Spleen (tissue), 11 donors: ENCODE results near the gene CSMD2. TPM values are rescaled to one million over a fixed set of nuclear protein-coding genes. Genes with fewer than 3 reads are reported as not detected.

Source experiments
- DNase-seq: peaks from one replicate; pipeline ENCODE4 v3.0.0-alpha.2; 2020
- H3K27ac ChIP-seq, 8 donors: fragments of 200-600 bp; sonication (generic) in 7 of 8; 1 replicate in 4 of 8; 2 replicates in 4 of 8; pipeline versions ENCODE4 v1.5.0 to v1.8.0; 2016 to 2021; ENCODE audit warnings: inconsistent platforms in 4 of 8, mild to moderate bottlenecking in 4 of 8, moderate library complexity in 1 of 8
- H3K27me3 ChIP-seq, 7 donors: fragments of 200-600 bp; sonication (generic) in 6 of 7; replicated peaks in 1 of 7; 1 replicate in 4 of 7; 2 replicates in 3 of 7; pipeline versions ENCODE4 v1.5.0 to v1.8.0; 2016 to 2021; ENCODE audit warnings: inconsistent platforms in 3 of 7, mild to moderate bottlenecking in 1 of 7
- H3K36me3 ChIP-seq, 6 donors: fragments of 200-600 bp; sonication (generic) in 5 of 6; 1 replicate in 4 of 6; 2 replicates in 2 of 6; pipeline versions ENCODE4 v1.5.0 to v1.8.0; 2016 to 2021; ENCODE audit warnings: inconsistent platforms in 2 of 6
- H3K4me1 ChIP-seq, 6 donors: fragments of 200-600 bp; sonication (generic) in 5 of 6; 1 replicate in 3 of 6; 2 replicates in 3 of 6; pipeline versions ENCODE4 v1.5.0 to v1.8.0; 2016 to 2021; ENCODE audit warnings: inconsistent platforms in 3 of 6
- H3K4me3 ChIP-seq, 8 donors: fragments of 200-600 bp; sonication (generic) in 7 of 8; 1 replicate in 4 of 8; 2 replicates in 4 of 8; pipeline versions ENCODE4 v1.5.0 to v1.8.0; 2016 to 2021; ENCODE audit warnings: inconsistent platforms in 4 of 8, mild to moderate bottlenecking in 4 of 8, moderate library complexity in 2 of 8
- H3K9me3 ChIP-seq, 8 donors: fragments of 200-600 bp; sonication (generic) in 7 of 8; 1 replicate in 4 of 8; 2 replicates in 4 of 8; pipeline versions ENCODE4 v1.5.0 to v1.8.0; 2016 to 2021; ENCODE audit warnings: inconsistent platforms in 4 of 8
- CTCF ChIP-seq, 11 experiments: fragments of 200-600 bp in 7 of 11; fragments of 450-650 bp in 4 of 11; sonication (generic) in 4 of 11; IDR thresholded peaks in 8 of 11; conservative IDR thresholded peaks in 3 of 11; 1 replicate in 7 of 11; 2 replicates in 4 of 11; pipeline versions ENCODE4 v1.4.0 to v1.8.0; 2016 to 2021; ENCODE audit warnings: antibody characterized with exemption in 11 of 11, inconsistent platforms in 4 of 11, mild to moderate bottlenecking in 1 of 11
- POLR2A ChIP-seq, 3 donors: fragments of 450-650 bp; IDR thresholded peaks; one replicate each; pipeline ENCODE4 v1.5.1; 2017; ENCODE audit warnings: antibody characterized with exemption in 3 of 3, mild to moderate bottlenecking in 1 of 3
- POLR2AphosphoS5 ChIP-seq, 3 donors: sonication (generic); formaldehyde crosslinking; IDR thresholded peaks; one replicate each; pipeline ENCODE4 v1.5.1; 2017; ENCODE audit warnings: antibody characterized with exemption in 3 of 3
- WGBS, 5 donors: extraction: QIAGEN DNeasy Blood & Tissue Kit in 3 of 5; methylation state at CpG; one replicate each; pipeline versions ENCODE4 v1.1.5 to v1.1.7; 2013 to 2018; 5-methylcytosine and 5-hydroxymethylcytosine counted together
- intact Hi-C: fragments of 100-400 bp; cut with DNase I; formaldehyde crosslinking; loops from one replicate; pipeline ENCODE4 v1.15.0; 2023; ENCODE audit warnings: low total_unique reads
- polyA plus RNA-seq, 3 donors: library from polyadenylated mRNA; stranded (reverse); fragments of 200-250 nt; gene quantifications; one replicate each; pipeline ENCODE4 v1.2.1, GENCODE V29; 2013
- total RNA-seq, 7 donors: library from RNA; depleted of rRNA in 3 of 7; stranded (reverse); fragments of >200 nt in 3 of 7; fragmentation: NEBNext Ultra II Directional in 4 of 7; extraction: Animal tissue kit (Norgen Biotek cat#: 25700) in 4 of 7; gene quantifications; one replicate each; pipeline versions ENCODE4 v1.1.0 to v1.2.1, GENCODE V29; 2016 to 2021
- donor health status: healthy with polysubstance abuse.
- donor health status: DM: no; HTN: no; CAD: no; lungs with moderate emphysema.
- donor health status: DM: no; HTN: no; CAD: no.
- donor health status: Bipolar disorder and iron deficiency.
- donor health status: healthy.
- donor health status: DM: no; HTN: no; CAD: no.
- donor health status: DM: yes; HTN: yes; CAD: no.

CSMD2 gene
- total and polyA plus RNA-seq, 10 donors = 0.12 to 2.7 (median 0.96) TPM

DNA sequence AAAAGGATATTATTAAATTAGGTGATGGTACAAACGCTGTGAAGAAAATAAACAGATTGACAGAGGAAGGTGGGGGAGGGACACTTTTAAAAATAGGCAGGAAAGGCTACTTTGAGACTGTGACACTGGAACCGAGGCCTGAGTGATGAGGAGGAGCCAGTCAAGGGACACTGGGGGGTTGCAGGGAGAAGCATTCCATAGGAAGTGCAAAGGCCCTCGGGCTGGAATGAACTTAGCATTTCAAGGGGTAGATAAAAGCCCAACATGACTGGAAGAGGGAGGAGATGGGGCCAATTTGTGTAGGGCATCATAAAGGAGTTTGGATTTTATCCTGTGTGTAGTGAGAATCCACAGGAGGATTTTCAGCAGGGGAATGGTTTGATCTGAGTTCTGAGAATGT, 27.6 kb upstream of the CSMD2 start:
- 35 to 64% (median 47%) methylated on average over 3 of the region's 3 CpGs for WGBS, 5 donors
- intact Hi-C loops = no loop called here

GRCh38 chr1:34190692-34191091, 25.7 kb upstream of the CSMD2 start:
- intact Hi-C loops = no loop called here
- Histone ChIP-seq H3K36me3 (no peaks in the 10 kb centered on the region), H3K4me3 (no peak overlapping the region), H3K27me3 (peaks cover 0 to 43% (median 0%) of the 10 kb centered on the region in 7 donors), H3K9me3 (peaks cover 0 to 18% (median 4%) of the 10 kb centered on the region in 8 donors), H3K4me1 (no peaks in the 10 kb centered on the region), H3K27ac (no peak overlapping the region)
- 56 to 87% (median 60%) methylated on average over 2 of the region's 2 CpGs for WGBS, 5 donors
- DNase-seq = no peak
- no peak for TF ChIP-seq CTCF (IDR thresholded peaks at IDR 0.05 in 8 of 11, conservative IDR thresholded peaks at IDR 0.05 in 3 of 11)
- TF ChIP-seq POLR2A (IDR thresholded peaks at IDR 0.05) = no peak
- no peak for TF ChIP-seq POLR2AphosphoS5 (IDR thresholded peaks at IDR 0.05)

More for the DNA sequence above, 27.6 kb upstream of the CSMD2 start:
- no peak overlapping the region for H3K4me3 ChIP-seq
- peaks cover 0 to 18% (median 4%) of the 10 kb centered on the region in 8 donors for H3K9me3 ChIP-seq
- H3K36me3 ChIP-seq = no peaks in the 10 kb centered on the region
- H3K4me1 ChIP-seq = no peaks in the 10 kb centered on the region
- H3K27me3 ChIP-seq = peaks cover 0 to 40% (median 0%) of the 10 kb centered on the region in 7 donors
- no peak for DNase-seq
- no peak overlapping the region for H3K27ac ChIP-seq
- TF ChIP-seq POLR2AphosphoS5 (IDR thresholded peaks at IDR 0.05) = no peak

DNA sequence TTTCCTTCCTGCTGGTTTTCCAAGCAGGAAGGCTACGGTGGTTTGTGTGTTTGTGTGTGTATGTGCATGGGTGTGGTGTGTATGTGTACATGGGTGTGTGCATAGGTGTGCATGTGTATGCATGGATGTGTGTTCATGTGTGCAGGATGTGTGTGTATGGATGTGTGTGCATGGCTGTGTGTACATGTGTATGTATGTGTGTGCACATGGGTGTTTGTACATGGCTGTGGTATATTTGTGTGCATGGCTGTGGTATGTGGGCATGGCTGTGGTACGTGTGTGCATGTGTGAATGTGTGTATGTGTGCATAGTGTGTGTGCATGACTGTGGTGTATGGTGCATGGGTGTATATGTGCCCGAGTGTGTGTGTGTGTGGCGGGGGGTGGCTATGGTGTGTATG, 24.0 kb upstream of the CSMD2 start:
- H3K4me1 ChIP-seq = no peaks in the 10 kb centered on the region
- no peak for DNase-seq
- no peak overlapping the region for H3K4me3 ChIP-seq
- TF ChIP-seq CTCF (IDR thresholded peaks at IDR 0.05 in 8 of 11, conservative IDR thresholded peaks at IDR 0.05 in 3 of 11) = no peak
- no peak for TF ChIP-seq POLR2AphosphoS5 (IDR thresholded peaks at IDR 0.05)
- no peak for TF ChIP-seq POLR2A (IDR thresholded peaks at IDR 0.05)
- 51 to 74% (median 70%) methylated on average over 4 of the region's 4 CpGs for WGBS, 5 donors
- H3K27me3 ChIP-seq = peaks cover 0 to 50% (median 0%) of the 10 kb centered on the region in 7 donors
- no peak overlapping the region for H3K27ac ChIP-seq
- peaks cover 0 to 18% (median 4%) of the 10 kb centered on the region in 8 donors for H3K9me3 ChIP-seq
- intact Hi-C loops = no loop called here
- H3K36me3 ChIP-seq = no peaks in the 10 kb centered on the region

DNA sequence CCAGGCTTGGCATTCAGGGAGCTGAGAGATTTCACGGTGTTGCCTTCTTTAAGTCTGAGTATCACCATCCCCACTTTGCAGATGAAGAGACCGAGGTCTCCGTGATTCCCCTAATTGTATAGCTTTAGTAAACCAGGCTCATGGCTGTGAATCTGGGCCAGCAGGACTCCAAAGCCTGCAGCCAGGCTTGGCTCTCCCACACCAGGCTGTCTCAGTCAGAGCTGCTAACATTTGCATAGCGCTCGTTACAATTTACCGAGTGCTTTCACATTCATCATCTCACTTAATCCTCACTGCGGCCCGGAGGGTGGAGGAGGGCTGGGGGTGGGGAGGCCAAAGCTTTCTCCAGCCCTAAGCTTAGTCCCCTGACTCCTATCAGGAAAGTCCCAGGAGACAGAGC, 23.4 kb upstream of the CSMD2 start:
- TF ChIP-seq POLR2AphosphoS5 (IDR thresholded peaks at IDR 0.05) = no peak
- no peak for TF ChIP-seq CTCF (IDR thresholded peaks at IDR 0.05 in 8 of 11, conservative IDR thresholded peaks at IDR 0.05 in 3 of 11)
- TF ChIP-seq POLR2A (IDR thresholded peaks at IDR 0.05) = no peak
- intact Hi-C loops = no loop called here
- no peak for DNase-seq
- Histone ChIP-seq H3K9me3 (peaks cover 0 to 18% (median 4%) of the 10 kb centered on the region in 8 donors), H3K4me3 (no peak overlapping the region), H3K27me3 (peaks cover 0 to 50% (median 0%) of the 10 kb centered on the region in 7 donors), H3K4me1 (no peaks in the 10 kb centered on the region), H3K36me3 (no peaks in the 10 kb centered on the region), H3K27ac (no peak overlapping the region)
- WGBS, 5 donors = 13 to 27% (median 17%) methylated on average over 4 to 8 of the region's 8 CpGs
